ENCODE measurements around the gene TRUB1. TPM values are rescaled to one million over a fixed set of nuclear protein-coding genes. Genes with fewer than 3 reads are reported as not detected.
"Not testable (repeated sequence)": the region's sequence is repeated elsewhere in the genome, so short reads cannot be mapped to it uniquely, and the experiment has no call there.

The TRUB1 gene
- total RNA-seq (2014; rRNA removed; shearing (Covaris generic)) = 16.0 and 17.5 TPM in 2 replicates

DNA sequence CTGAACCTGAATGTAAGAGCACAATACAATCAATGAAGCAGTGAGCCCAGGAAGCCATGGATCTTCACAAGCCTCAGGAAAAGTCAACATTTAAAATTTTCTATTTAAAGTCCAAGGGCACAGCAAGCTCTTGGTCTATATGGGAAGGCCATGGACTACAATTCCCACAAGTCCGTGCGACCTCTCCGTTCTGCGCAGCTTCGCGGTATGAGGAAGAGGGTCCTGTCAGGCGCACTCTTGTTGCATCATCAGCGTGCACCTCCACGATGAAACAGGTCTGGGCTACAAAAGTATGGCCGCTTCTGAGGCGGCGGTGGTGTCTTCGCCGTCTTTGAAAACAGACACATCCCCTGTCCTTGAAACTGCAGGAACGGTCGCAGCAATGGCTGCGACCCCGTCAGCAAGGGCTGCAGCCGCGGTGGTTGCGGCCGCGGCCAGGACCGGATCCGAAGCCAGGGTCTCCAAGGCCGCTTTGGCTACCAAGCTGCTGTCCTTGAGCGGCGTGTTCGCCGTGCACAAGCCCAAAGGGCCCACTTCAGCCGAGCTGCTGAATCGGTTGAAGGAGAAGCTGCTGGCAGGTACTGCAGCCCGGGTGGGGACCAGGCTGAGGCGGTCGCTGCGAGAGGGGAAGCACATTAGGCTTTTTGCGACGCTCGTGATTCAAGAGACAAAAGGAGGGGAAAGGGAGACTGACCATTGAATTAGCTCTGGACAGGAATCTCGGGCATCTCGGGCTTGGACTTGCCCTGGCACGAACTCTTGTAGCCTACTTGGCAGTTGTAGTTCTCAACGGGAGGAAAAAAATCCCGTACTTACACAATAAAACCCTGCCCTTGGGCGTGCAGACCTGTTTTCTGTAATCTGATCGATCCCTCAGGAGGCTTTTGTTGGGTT lies at the start of gene TRUB1:
TSS of gene TRUB1 (plus strand) at position 234 of the 894 bp plus-strand sequence. CDS start at position 293, 59 bp downstream.
- DNase-seq (ENCODE audit: low read depth) = peak; percentile 93

GRCh38 chr10:114893251-114893650 lies 44.7 kb upstream of the TRUB1 start:
- no peak for DNase-seq (ENCODE audit: low read depth)

DNA sequence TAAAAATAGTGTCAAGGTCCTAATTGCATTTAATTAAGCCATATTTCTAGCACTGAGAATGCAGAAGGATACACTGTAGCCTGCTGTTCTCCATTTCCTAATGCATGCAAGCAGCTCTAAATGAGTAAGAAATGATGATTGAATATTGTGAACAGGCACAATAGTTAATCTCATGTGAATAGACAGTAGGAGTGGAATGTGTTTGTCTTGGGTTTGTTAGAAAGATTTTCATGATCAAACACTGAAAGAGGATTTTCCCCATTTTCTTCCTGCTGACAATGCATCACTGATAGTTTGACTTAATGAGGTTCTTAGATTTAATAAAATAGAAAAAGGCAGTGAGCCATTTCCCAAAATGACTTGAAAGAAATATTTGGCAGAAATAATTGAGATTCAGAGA lies 43.1 kb upstream of the TRUB1 start:
- DNase-seq (ENCODE audit: low read depth) = no peak

- not testable (repeated sequence) for DNase-seq (ENCODE audit: low read depth)
These were observed 41.0 kb upstream of the TRUB1 start for GRCh38 chr10:114897011-114897410.

DNA sequence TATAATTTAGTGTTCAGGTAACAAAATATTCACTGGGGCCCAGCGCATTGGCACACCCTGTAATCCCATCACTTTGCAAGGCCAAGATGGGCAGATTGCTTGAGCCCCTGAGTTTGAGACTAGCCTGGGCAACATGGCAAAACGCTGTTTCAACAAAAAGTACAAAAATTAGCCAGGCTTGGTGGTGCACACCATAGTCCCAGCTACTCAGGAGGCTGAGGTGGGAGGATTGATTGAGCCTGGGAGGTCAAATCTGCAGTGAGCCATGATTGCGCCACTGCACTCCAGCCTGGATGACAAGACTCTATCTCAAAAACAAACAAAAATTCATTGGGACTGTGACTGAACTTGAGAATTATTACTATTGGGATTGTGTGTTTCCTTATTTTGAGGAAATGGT lies 40.4 kb upstream of the TRUB1 start:
- no peak for DNase-seq (ENCODE audit: low read depth)

- no peak for DNase-seq (ENCODE audit: low read depth)
These were observed 38.0 kb upstream of the TRUB1 start for GRCh38 chr10:114899982-114900381.

DNA sequence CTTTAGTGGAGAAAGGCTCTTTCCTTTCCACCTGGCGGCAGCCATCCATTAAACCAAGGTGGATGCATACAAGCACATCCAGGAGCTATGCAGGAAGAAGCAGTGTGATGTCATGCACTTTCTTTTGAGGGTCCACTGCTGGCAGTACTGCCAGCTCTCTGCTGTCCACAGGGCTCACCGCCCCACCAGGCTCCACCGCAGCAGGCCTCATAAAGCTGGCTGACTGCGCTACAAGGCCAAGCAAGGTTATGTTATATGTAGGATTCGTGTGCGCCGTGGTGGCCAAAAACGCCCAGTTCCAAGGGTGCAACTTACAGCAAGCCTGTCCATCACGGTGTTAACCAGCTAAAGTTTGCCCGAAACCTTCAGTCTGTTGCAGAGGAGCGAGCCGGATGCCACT lies 37.3 kb upstream of the TRUB1 start:
- DNase-seq (ENCODE audit: low read depth) = no peak

GRCh38 chr10:114902151-114902550 lies 35.8 kb upstream of the TRUB1 start:
- DNase-seq (ENCODE audit: low read depth) = no peak

GRCh38 chr10:114905450-114905849 lies 32.5 kb upstream of the TRUB1 start:
- DNase-seq (ENCODE audit: low read depth) = no peak

DNA sequence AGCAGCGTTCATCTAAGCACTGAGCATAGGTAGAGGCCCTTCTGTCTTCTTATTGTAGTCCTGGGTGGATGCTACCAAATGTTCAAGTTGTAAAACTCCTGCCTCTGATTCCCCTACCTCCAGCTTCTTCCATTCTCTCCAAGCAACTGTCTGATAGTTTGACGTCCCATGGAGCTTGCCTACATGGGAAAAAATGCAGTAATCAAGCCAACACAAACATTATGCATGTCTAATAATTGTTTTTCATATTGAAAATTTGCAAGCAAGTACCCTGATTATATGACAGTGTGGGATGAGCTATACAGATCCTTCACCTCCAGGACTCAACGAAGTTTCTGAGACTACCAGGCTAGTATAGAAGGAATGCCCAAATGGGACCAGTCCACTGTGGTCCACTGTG lies 31.0 kb upstream of the TRUB1 start:
- no peak for DNase-seq (ENCODE audit: low read depth)

- no peak for DNase-seq (ENCODE audit: low read depth)
These were observed 29.1 kb upstream of the TRUB1 start for GRCh38 chr10:114908896-114909295.

- no peak for DNase-seq (ENCODE audit: low read depth)
These were observed 26.8 kb upstream of the TRUB1 start for GRCh38 chr10:114911052-114911711.

DNA sequence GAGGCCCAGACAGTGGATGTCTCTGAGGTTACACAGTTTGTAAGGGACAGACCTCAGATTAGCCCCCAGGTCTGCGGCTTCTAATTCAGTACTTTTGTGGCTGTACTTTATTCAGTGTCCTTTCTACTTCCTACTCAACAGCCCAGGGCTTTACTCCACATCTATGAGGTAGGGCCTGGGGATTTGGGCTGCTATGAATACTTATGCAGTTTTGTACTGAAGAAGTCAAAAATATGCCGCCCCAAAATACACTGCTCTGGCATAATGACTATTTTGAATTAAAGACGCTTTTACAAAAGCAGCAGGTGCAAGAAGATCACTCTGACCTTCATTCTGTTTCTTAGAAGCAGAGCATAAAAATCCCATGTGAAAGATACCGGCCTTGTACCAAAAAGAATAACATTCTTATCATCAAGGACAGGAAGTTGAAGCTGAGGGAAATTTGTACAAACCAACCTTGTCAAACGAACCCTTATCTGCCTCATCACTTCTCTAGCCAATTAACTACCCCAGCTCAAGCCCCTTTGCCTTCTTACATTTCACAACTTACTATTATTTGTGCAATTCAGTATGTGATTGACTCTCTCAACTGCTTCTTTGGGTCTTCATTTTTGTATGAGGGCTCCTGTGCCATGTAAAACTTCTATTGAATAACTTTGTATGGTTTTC lies 26.1 kb upstream of the TRUB1 start:
- no peak for DNase-seq (ENCODE audit: low read depth)

- DNase-seq (ENCODE audit: low read depth) = no peak
These were observed 25.5 kb upstream of the TRUB1 start for GRCh38 chr10:114912470-114912859.

DNA sequence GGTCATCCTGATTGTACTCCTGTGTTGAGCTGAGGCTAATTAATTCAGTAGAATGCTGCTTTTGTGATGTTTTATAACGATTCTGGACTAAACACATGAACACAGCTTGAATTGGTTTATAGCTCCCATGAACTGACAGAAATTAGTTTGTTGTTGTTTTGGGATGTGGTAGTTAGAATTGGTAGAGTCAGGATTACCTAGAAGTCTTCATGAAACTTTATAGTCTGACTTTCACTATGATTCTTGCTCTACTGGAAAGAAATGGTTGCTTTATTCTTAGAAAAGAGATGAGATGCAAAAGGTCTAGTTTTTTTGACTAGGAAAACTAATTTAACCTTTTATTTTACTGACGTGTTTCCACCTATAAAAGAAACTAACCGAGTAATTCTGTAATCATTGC lies 23.4 kb upstream of the TRUB1 start:
- no peak for DNase-seq (ENCODE audit: low read depth)

GRCh38 chr10:114915294-114915693 lies 22.7 kb upstream of the TRUB1 start:
- DNase-seq (ENCODE audit: low read depth) = no peak

DNA sequence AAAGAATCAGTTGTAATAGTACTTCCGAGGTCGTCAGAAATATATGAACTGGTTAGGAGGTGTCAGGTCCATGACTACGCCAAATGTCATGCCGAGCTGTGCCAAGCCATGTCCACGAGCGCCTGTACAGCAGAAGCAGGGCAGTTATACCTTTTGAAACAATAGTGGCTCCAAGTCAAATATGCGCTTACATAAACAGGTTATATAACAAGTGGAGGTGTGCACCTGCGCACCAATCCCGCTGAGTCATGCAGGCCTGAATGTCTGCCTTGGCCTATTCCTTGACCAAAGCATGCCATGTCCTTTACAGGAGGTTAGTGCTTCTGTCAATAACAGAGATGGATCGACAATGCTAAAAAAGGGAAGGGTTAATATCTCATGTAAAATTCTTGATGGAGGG lies 21.3 kb upstream of the TRUB1 start:
- no peak for DNase-seq (ENCODE audit: low read depth)

DNA sequence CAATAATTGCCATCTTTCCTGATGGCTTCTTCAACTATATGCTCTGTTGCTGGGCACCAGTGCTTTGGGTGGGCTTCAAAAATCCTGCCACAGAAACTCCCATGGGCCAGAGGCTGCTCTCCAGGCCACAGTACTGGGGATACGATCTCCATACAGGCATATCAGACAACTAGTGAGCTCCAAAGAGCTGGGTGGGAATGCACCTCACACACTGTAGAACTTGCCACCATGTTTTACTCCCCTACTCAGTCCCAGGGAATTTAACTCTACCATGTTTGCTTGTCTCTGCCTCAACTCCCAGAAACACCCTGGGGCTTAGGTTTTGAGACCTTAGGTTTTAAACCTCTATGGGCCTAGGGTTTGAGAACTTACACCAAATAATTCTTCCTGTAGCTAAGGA lies 20.5 kb upstream of the TRUB1 start:
- DNase-seq (ENCODE audit: low read depth) = no peak

GRCh38 chr10:114917927-114918672 lies 19.9 kb upstream of the TRUB1 start:
- DNase-seq (ENCODE audit: low read depth) = peak; percentile 78

- peak; percentile 24 for DNase-seq (ENCODE audit: low read depth)
These were observed 17.5 kb upstream of the TRUB1 start for GRCh38 chr10:114920459-114920858.

DNA sequence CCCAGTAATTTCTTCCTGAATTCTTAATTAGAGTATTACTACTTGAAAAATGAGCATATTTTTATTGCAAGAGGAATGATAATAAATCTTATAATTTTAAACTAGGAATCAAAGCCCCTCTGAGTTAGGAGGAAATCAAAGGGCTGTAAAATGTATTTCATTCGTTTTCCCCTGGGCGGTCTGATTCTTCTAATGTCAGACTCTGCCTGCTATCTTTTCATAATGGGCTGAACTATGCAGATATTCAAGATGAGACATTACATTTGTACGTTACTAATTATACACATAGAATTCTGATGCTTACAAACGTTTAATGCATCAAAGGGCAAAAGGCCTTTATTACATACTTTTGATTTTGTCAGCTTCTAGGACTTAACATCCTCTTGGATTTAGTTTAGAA lies 16.0 kb upstream of the TRUB1 start:
- no peak for DNase-seq (ENCODE audit: low read depth)

DNA sequence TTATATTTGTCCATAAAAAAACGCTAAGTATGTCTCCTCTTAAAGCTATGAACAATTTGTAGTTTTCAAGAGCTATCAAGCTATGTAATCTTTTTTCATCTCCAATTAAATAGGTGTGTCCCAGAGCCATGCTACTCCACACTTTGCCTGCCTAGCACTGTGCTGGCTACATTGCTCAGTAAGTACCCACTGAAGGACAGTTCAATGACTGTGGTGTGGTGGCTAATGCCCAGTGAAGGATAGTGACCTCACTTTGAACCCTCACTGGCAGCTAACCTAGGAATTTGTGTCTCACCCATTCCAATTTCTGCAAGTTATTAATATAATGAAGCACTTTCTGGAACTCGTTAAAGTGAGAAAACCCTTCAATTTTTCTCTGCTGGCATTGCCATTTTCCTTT lies 14.4 kb upstream of the TRUB1 start:
- no peak for DNase-seq (ENCODE audit: low read depth)
